ENCODE data around the gene EMILIN2.

- TF ChIP-seq, protein P1, sequence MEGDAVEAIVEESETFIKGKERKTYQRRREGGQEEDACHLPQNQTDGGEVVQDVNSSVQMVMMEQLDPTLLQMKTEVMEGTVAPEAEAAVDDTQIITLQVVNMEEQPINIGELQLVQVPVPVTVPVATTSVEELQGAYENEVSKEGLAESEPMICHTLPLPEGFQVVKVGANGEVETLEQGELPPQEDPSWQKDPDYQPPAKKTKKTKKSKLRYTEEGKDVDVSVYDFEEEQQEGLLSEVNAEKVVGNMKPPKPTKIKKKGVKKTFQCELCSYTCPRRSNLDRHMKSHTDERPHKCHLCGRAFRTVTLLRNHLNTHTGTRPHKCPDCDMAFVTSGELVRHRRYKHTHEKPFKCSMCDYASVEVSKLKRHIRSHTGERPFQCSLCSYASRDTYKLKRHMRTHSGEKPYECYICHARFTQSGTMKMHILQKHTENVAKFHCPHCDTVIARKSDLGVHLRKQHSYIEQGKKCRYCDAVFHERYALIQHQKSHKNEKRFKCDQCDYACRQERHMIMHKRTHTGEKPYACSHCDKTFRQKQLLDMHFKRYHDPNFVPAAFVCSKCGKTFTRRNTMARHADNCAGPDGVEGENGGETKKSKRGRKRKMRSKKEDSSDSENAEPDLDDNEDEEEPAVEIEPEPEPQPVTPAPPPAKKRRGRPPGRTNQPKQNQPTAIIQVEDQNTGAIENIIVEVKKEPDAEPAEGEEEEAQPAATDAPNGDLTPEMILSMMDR (IDR thresholded peaks at IDR 0.05; ENCODE audit: insufficient read depth, low read length), result no peak
- no peak for TF ChIP-seq POLR2AphosphoS5 (IDR thresholded peaks at IDR 0.05; ENCODE audit: low read depth)
- TF ChIP-seq, protein P2, sequence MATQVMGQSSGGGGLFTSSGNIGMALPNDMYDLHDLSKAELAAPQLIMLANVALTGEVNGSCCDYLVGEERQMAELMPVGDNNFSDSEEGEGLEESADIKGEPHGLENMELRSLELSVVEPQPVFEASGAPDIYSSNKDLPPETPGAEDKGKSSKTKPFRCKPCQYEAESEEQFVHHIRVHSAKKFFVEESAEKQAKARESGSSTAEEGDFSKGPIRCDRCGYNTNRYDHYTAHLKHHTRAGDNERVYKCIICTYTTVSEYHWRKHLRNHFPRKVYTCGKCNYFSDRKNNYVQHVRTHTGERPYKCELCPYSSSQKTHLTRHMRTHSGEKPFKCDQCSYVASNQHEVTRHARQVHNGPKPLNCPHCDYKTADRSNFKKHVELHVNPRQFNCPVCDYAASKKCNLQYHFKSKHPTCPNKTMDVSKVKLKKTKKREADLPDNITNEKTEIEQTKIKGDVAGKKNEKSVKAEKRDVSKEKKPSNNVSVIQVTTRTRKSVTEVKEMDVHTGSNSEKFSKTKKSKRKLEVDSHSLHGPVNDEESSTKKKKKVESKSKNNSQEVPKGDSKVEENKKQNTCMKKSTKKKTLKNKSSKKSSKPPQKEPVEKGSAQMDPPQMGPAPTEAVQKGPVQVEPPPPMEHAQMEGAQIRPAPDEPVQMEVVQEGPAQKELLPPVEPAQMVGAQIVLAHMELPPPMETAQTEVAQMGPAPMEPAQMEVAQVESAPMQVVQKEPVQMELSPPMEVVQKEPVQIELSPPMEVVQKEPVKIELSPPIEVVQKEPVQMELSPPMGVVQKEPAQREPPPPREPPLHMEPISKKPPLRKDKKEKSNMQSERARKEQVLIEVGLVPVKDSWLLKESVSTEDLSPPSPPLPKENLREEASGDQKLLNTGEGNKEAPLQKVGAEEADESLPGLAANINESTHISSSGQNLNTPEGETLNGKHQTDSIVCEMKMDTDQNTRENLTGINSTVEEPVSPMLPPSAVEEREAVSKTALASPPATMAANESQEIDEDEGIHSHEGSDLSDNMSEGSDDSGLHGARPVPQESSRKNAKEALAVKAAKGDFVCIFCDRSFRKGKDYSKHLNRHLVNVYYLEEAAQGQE (IDR thresholded peaks at IDR 0.05; ENCODE audit: insufficient replicate concordance, low read depth), result no peak
- TF ChIP-seq SPI1 (IDR thresholded peaks at IDR 0.05; ENCODE audit: borderline replicate concordance, low read depth), result no peak
Measured at GRCh38 chr18:2821695-2822094, 25.1 kb upstream of the EMILIN2 start.

All from HL-60 (cell line).